ENCODE measurements around the gene NEU1.

- TF ChIP-seq SUZ12 (IDR thresholded peaks at IDR 0.05; ENCODE audit: extremely low read depth, insufficient read depth, insufficient read length) = no peak
- no peak for TF ChIP-seq YY1 (IDR thresholded peaks at IDR 0.05; ENCODE audit: insufficient read depth, insufficient read length)
- TF ChIP-seq ZNF274 (IDR thresholded peaks at IDR 0.05; ENCODE audit: low read depth, low read length) = no peak
Observed at GRCh38 chr6:31877651-31878161, 15.1 kb upstream of the NEU1 start.
